Cardiac atrium fibroblast (primary cell): ENCODE results near the gene ZNF133. TPM values are rescaled to one million over a fixed set of nuclear protein-coding genes. Genes with fewer than 3 reads are reported as not detected.

ENCODE experiments used
- total RNA-seq: library from RNA; depleted of rRNA; stranded (reverse); fragments of >200 nt; gene quantifications from 2 replicates; pipeline ENCODE4 v1.2.3, GENCODE V29; 2015

The ZNF133 gene
- 20.3 and 28.2 TPM in 2 replicates for total RNA-seq

GRCh38 chr20:18287915-18288748 lies at the start of gene ZNF133:
TSS of gene ZNF133 (plus strand) at chr20:18288527. CDS start at chr20:18305687, 17,160 bp downstream.

Other genes with a start within 250 kb of the ZNF133 start
- gene OVOL2, start 230.6 kb upstream of the ZNF133 start, total RNA-seq, result not detected in 2 replicates
- 6.5 and 11.3 TPM in 2 replicates for gene KAT14, start 150.7 kb upstream of the ZNF133 start, total RNA-seq
- gene PET117, start 150.7 kb upstream of the ZNF133 start, total RNA-seq, result 13.1 and 16.6 TPM in 2 replicates
- 0.16 and 0.36 TPM in 2 replicates for gene DZANK1, start 178.5 kb downstream of the ZNF133 start, total RNA-seq
- gene POLR3F, start 178.9 kb downstream of the ZNF133 start, total RNA-seq, result 4.7 and 10.3 TPM in 2 replicates
- gene RBBP9, start 208.7 kb downstream of the ZNF133 start, total RNA-seq, result 6.9 and 11.8 TPM in 2 replicates
- 30.1 and 43.9 TPM in 2 replicates for gene SEC23B, start 219.4 kb downstream of the ZNF133 start, total RNA-seq